ENCODE data around the gene FADS1.

The FADS1 gene

DNA sequence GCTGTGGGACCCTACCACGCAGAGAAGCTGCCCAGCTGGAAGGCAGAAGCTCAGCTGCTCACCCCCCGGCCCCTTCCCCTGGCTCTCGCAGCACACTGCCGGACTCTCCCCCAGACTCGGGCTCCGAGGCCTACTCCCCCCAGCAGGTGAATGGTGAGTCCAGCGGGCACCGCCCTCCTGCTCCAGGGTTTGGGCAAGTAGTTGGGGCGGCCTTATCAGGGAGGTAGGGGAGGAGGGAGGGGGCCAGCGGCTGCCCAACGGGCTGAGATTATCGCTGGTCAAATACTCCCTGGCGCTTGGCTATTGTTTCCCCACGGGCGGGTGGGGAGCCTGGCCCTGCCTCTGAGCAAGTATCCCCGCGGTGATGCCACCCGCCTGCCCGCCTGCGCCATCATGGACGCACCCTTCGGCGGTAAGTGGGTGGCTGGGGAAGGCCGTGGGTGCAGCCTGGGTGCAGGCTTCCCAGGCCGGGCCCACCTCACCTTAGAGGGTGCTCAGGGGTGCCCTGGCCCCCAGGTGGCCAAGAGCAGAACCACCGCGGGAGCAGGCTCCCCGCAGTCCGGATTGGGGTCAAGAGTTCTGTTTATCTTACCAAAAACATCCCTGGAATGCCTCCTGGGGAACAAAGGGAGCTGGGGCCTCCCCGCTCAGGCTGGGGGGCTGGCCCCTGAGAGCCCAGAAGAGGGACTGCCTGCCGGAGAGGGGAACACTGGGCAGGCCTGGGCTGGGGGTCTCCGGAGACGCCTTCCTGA is 47.5 kb downstream of the FADS1 start:
- no peak overlapping the region for H3K4me3 ChIP-seq (ENCODE audit: low read depth, low read length)

DNA sequence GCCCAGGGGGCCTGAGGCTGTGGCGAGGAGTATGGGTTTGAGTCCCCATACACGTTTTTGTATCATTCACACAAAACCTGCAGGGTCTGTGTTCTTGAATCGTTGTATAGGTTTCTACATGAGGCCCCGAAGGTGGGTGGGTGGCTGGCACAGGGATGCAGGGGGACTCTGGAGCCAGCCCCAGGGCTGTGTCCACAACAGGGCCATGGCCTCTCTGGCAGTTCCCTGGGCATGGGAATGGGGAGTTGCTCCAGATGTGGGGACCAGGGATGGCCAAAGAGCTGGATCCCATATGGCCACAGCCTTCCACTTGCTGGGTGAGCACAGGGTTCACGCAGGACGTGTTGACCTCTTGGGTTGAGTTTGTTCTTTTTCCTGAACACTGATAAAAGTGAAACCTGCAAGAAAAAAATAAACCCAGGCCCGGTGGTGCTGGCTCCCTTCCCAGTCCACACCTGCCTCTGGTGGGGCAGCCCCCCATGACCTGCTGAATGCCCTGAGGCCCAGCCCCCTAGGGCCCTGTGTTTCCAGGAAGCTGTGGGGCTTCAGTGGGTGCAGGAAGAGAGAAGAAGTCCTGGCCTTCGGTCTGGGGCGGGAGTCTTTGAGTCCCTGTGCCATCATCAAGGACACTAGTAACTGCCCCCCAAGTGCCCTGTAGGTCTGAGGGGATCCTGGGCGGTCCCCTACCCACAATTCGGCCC is 48.3 kb downstream of the FADS1 start:
- H3K4me3 ChIP-seq (ENCODE audit: low read depth, low read length) = no peak overlapping the region
- TF ChIP-seq, protein P1, sequence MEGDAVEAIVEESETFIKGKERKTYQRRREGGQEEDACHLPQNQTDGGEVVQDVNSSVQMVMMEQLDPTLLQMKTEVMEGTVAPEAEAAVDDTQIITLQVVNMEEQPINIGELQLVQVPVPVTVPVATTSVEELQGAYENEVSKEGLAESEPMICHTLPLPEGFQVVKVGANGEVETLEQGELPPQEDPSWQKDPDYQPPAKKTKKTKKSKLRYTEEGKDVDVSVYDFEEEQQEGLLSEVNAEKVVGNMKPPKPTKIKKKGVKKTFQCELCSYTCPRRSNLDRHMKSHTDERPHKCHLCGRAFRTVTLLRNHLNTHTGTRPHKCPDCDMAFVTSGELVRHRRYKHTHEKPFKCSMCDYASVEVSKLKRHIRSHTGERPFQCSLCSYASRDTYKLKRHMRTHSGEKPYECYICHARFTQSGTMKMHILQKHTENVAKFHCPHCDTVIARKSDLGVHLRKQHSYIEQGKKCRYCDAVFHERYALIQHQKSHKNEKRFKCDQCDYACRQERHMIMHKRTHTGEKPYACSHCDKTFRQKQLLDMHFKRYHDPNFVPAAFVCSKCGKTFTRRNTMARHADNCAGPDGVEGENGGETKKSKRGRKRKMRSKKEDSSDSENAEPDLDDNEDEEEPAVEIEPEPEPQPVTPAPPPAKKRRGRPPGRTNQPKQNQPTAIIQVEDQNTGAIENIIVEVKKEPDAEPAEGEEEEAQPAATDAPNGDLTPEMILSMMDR (IDR thresholded peaks at IDR 0.05; ENCODE audit: low read depth, low read length) = no peak

More for the DNA sequence above, 47.5 kb downstream of the FADS1 start:
- TF ChIP-seq, protein P1 (IDR thresholded peaks at IDR 0.05; ENCODE audit: low read depth, low read length) = peak; percentile 32; the same call in 1 of the 2 replicates

DNA sequence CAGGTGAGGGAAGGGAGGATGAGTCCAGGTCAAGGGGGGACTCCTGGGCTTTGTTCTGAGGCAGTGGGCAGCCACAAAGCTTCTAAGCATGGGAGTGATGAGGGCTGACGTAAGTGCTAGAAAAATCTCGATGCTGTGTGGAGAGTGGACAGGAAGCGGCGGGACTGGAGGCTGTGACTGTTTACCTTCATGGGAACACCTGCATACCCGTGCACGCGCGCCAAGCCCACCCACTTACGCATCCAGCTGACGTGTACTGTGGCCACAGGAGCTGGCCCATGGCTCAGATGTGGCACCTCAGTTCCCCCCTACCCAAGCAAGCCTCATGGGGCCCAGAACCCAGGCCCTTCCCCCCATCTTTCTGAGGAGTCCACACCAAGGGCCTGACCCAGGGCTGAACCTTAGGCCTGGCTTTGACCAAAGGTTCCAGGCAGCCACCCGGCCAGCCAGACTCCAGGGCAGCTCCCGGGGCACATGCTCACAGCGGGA is 50.4 kb downstream of the FADS1 start:
- TF ChIP-seq, protein P1 (IDR thresholded peaks at IDR 0.05; ENCODE audit: low read depth, low read length) = no peak
- H3K4me3 ChIP-seq (ENCODE audit: low read depth, low read length) = no peak overlapping the region

DNA sequence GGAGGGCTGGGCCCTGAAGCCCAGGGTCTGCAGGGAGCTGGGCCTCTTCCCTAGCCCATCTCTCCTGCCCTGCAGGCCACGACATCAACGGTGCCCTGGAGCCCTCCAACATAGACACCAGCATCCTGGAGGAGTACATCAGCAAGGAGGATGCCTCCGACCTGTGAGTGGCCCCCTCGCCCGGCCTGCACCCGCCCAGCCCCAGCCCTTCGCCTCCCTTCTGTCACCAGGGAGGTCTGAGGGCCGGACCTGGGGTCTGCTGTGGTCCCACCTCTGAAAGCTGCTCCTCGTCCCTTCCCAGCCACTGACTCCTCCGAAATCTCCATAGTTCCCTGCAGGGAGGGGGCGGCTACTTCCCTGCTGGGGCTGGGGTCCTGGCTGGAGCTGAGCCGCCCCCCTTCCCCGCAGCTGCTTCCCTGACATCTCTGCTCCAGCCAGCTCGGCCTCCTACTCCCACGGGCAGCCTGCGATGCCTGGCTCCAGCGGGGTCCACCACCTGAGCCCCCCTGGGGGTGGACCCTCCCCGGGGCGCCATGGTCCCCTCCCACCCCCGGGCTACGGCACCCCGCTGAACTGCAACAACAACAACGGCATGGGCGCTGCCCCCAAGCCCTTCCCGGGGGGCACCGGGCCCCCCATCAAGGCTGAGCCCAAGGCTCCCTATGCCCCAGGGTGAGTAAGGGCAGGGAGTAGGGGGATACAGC is 51.1 kb downstream of the FADS1 start:
- TF ChIP-seq, protein P1 (IDR thresholded peaks at IDR 0.05; ENCODE audit: low read depth, low read length) = no peak
- no peak overlapping the region for H3K4me3 ChIP-seq (ENCODE audit: low read depth, low read length)

DNA sequence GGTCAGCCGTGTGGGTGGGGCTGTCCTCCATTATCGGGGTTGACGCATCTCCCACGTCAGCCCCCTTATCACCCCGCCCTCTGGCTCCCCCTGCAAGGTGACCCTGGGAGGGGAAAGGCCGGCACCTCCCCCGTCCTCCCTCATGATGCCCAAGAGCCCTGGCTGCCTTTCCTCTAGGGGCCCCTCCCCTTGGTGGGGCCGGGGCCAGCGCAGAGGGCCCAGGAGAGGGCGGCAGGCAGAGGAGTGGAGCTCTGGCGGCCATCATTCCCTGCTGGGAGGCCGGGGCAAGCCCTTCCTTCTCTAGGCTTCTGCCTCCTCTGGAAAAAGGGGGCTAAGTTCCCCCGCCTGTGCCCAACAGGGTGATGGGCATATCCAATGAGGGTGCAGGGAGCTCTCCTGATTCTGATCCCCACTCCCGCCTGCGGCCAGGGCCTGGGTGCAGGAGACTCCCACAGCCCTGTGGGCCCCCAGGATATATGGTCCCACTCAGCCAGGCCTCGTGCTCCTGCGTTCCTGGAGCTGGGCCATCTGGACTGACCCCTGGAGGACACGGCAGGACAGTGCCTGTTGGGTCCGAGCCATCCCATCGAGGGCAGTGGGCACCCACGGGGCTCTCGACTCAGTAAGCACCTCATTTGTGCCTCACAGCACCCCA is 52.1 kb downstream of the FADS1 start:
- H3K4me3 ChIP-seq (ENCODE audit: low read depth, low read length) = no peak overlapping the region
- TF ChIP-seq, protein P1 (IDR thresholded peaks at IDR 0.05; ENCODE audit: low read depth, low read length) = no peak

DNA sequence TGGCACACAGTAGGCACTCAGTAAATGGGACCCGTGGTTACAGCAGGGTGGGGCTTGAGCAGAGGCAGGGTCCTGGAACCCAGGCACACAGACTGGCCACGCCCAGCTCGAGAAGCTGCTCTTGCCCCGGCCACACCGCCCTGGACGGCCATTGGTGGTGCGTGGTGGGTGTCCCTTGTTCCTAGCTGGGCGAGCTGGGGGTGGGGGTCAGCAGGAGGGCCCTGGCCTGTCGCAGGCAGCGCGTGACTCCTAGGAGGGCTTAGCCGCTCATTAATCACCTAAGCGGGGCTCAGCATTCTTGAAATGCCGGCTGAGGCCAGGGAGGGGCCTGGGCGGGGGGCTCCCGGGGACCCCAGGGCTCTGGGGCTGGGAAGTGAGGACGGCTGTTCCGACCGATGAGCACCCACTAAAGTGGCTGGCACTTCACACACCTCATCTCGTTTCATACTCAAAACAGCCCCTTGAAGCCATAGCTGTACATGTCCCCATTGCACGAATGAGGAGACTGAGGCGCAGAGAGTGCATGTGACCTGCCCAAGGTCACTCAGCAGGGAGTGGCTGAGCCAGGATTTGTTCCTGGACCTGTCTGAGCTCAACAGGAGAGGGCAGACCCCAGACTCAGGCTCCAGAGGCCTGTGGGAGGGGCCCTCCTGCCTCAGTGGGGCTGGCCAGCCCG is 52.7 kb downstream of the FADS1 start:
- H3K4me3 ChIP-seq (ENCODE audit: low read depth, low read length) = no peak overlapping the region
- TF ChIP-seq, protein P1 (IDR thresholded peaks at IDR 0.05; ENCODE audit: low read depth, low read length) = no peak

Measured in WI38 (cell line).